NK-92 treated with Interleukin-12 subunit alpha and Interleukin-12 subunit beta, amount 100 ng/mL, for 24 hours (cell line): ENCODE measurements around the gene PARD6B.
"Not testable (repeated sequence)": the region's sequence is repeated elsewhere in the genome, so short reads cannot be mapped to it uniquely, and the experiment has no call there.

Experiments used
- DNase-seq: peaks from one replicate; lab custom pipeline; 2025; lab: John Stamatoyannopoulos, UW

Gene PARD6B

GRCh38 chr20:50799890-50800550 is 68.6 kb downstream of the PARD6B start:
- no peak for DNase-seq

- not testable (repeated sequence) for DNase-seq
These were observed 69.8 kb downstream of the PARD6B start for GRCh38 chr20:50800986-50801746.

- DNase-seq, result no peak
These were observed 70.4 kb downstream of the PARD6B start for GRCh38 chr20:50801747-50802125.

- DNase-seq, result no peak
These were observed 70.9 kb downstream of the PARD6B start for GRCh38 chr20:50802289-50802688.

GRCh38 chr20:50804437-50805348 is 73.3 kb downstream of the PARD6B start:
- no peak for DNase-seq

GRCh38 chr20:50805349-50805684 is 73.9 kb downstream of the PARD6B start:
- DNase-seq, result no peak

- no peak for DNase-seq
These were observed 74.9 kb downstream of the PARD6B start for GRCh38 chr20:50806126-50806768.
